ENCODE results near the gene RNF39. TPM values are rescaled to one million over a fixed set of nuclear protein-coding genes. Genes with fewer than 3 reads are reported as not detected.

RNF39 gene, protein sequence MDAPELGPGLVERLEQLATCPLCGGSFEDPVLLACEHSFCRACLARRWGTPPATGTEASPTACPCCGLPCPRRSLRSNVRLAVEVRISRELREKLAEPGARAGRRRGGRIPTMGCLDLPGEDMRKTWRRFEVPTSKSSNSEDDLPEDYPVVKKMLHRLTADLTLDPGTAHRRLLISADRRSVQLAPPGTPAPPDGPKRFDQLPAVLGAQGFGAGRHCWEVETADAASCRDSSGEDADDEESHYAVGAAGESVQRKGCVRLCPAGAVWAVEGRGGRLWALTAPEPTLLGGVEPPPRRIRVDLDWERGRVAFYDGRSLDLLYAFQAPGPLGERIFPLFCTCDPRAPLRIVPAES
- total RNA-seq (2022; extraction: Qiagen RNA extraction) = 0.05 to 0.06 TPM (median 0.05 TPM) in 3 of 5 replicates, not detected in the others

DNA sequence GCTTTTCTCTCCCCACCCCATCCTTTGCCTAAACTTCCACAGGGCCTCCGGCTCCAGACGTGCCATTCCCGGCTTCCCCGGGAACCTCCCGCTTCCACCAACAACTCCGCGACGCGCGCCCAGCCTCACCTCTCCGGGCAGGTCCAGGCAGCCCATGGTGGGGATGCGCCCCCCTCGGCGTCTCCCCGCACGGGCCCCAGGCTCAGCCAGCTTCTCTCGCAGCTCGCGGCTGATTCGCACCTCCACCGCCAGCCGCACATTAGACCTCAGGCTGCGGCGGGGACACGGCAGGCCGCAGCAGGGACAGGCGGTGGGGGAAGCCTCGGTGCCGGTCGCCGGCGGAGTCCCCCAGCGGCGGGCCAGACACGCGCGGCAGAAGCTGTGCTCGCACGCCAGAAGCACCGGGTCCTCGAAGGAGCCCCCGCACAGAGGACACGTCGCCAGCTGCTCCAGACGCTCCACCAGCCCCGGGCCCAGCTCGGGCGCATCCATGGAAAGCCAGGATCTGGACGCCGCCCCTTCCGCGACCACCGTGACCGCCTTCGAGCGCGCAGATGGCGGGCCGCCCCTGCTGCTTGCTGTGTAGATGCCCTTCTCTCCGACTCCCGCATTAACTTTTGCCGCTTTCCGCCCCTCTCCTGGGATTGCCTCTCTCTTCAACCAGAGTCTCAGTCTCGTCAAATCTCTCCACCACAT, at the start of gene RNF39:
TSS of gene RNF39 (minus strand) at position 676 of the 696 bp plus-strand sequence. CDS start at position 492, 184 bp downstream.

DNA sequence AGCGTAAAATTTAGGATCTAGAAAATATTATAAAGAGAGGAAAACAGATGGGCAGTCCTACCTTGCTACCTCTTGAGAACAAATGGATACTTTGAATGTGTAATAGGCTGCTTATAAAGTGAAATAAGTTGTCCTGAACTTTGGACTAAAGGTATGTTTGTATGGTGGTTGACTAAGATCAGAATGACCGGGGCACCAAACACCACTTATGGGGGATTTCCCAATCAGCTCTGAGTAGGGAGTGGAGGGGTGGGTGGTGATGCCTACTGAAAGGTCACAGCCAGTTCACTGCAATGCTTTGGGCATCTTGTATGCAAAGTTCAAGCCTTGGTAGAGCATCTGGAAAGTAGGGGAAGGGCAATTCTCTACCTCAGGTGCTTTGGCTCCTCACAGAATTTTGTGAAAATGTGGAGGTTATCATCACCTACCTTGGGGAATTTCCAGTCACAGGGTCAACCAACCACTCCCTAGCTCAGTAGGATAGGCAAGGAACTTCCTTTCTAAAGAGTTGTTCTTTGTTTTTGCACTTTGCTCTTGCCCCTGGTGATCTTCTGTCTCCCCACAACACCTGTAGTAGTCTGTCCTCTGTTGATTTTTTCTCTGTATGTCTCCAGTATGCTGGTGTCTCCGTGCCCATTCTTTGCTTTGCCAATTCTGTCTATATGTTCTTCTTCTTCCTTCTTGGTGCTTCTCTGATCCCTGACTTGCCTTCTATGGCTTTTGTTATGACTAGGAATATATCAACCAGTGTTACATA, 37.6 kb upstream of the RNF39 start, which contains the start of gene TRIM31:
TSS of gene TRIM31 (minus strand) at position 88 of the 757 bp plus-strand sequence. CDS start 285 bp downstream, outside the sequence.

DNA sequence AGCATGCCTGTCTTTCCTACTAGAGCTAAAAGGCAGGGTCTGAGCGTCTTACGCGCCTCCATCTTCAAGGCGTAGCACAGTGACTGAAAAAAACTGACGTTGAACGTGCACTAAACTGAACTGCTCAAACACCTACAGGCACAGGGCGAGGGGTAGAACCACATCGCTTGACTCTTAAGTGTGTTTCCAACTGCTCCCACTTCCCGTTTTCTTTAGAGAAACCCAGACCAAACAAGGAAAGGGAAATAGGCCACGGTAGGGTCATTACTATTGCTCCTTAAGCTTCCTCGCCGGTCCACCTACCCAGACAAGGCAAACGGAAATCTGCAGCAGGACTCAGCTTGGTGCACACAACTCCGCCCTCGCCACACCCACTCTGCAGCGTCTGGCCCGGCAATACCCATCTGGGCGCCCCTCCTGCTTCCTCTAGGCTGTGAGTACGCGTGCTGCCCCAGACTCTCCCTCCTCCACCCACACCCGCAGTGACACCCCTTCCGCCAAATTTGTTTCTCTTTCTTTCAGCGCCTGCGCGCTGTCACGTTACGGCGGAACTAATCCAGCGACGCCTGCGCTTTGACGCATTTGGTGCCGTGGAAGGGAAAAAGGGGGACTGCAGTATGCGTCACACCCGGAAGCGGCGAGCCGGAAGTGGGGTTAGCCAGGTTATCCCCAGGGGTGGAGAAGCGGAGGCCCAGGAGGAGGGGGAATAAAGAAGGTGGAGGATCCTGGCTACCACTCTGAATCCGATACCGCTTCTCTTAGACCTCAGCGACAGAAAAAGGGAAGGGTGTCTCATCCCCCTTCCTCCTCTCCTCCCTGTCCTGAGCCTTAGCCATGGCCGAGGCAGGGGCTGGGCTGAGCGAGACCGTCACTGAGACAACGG, 8.8 kb downstream of the RNF39 start, which contains the start of gene PPP1R11:
TSS of gene PPP1R11 (plus strand) at position 622 of the 883 bp plus-strand sequence. CDS start at position 835, 213 bp downstream.

DNA sequence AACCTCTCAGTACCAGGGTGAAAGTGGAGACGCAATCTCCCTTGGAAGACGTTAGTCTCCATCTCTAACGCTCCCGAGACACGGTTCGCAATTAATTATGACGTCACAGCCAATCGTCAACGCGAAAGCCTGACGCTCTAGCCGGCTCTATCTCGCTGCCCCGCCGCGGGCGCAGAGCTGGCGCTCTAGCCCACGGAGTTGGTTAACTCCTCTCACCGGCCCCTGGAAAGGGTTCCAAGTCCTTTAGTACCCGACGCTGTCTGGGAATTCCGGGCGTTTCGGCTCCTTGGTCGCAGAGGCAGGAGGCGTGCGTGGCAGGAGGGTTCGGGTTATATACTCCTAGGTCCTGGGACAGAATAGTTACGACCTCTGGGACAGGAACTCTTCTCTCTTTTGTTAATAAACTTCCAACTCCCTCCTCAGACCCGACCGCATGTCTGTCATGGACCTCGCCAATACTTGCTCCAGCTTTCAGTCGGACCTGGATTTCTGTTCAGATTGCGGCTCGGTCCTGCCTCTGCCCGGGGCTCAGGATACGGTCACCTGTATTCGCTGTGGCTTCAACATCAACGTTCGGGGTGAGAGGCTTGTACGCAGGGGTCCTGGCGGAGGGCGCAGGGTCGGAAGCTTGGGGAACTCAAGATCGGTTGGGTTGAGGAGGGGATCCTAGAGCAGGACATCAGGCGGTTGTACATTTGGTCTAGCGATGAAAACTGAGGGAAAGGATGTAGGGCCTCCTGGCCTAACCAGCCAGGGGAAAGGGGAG, 14.3 kb downstream of the RNF39 start, which contains the start of gene POLR1H:
TSS of gene POLR1H (plus strand) at position 174 of the 766 bp plus-strand sequence. CDS start at position 434, 260 bp downstream.

Other genes with a start within 250 kb of the RNF39 start
- gene HLA-G, start 247.9 kb downstream of the RNF39 start, total RNA-seq (2022; extraction: Qiagen RNA extraction) = not detected in 5 replicates
- gene HLA-A, start 133.2 kb downstream of the RNF39 start, total RNA-seq (2022; extraction: Qiagen RNA extraction) = 127 to 153 TPM (median 136 TPM) in 5 replicates
- gene POLR1H, start 14.5 kb downstream of the RNF39 start, total RNA-seq (2022; extraction: Qiagen RNA extraction) = 28.8 to 35.3 TPM (median 34.0 TPM) in 5 replicates
- gene PPP1R11, start 8.6 kb downstream of the RNF39 start, total RNA-seq (2022; extraction: Qiagen RNA extraction) = 40.1 to 41.4 TPM (median 40.2 TPM) in 5 replicates
- gene TRIM31, start 37.3 kb upstream of the RNF39 start, total RNA-seq (2022; extraction: Qiagen RNA extraction) = 0.56 to 0.85 TPM (median 0.63 TPM) in 5 replicates
- not detected in 5 replicates for gene TRIM40, start 60.4 kb upstream of the RNF39 start, total RNA-seq (2022; extraction: Qiagen RNA extraction)
- gene TRIM10, start 85.4 kb upstream of the RNF39 start, total RNA-seq (2022; extraction: Qiagen RNA extraction) = not detected in 5 replicates
- not detected in 5 replicates for gene TRIM15, start 87.8 kb upstream of the RNF39 start, total RNA-seq (2022; extraction: Qiagen RNA extraction)
- gene TRIM26, start 137.6 kb upstream of the RNF39 start, total RNA-seq (2022; extraction: Qiagen RNA extraction) = 24.5 to 31.0 TPM (median 25.9 TPM) in 5 replicates

Measured in A549 treated with Hydrocortisone at 1 μM for 4 hours (cell line).